Inferior parietal cortex (tissue), 1 donor: ENCODE results near the gene YJU2.

Source experiments
- DNase-seq: peaks from one replicate; pipeline ENCODE4 v3.0.0-alpha.2; 2016; ENCODE audit errors: extremely low spot score

Gene YJU2

GRCh38 chr19:4298810-4299550, 52.1 kb downstream of the YJU2 start:
- DNase-seq, result no peak

- no peak for DNase-seq
Measured at GRCh38 chr19:4300589-4300988, 53.7 kb downstream of the YJU2 start.

- DNase-seq, result no peak
Measured at GRCh38 chr19:4301590-4302242, 54.8 kb downstream of the YJU2 start.

GRCh38 chr19:4302243-4302640, 55.4 kb downstream of the YJU2 start, which contains the start of gene TMIGD2:
Gene TMIGD2, minus strand, starts transcription at chr19:4302389. Its CDS starts 4 bp downstream, at chr19:4302385.
- DNase-seq, result no peak

- DNase-seq, result no peak
Measured at GRCh38 chr19:4303819-4304537, 57.1 kb downstream of the YJU2 start.

- peak; percentile 51 for DNase-seq
Measured at GRCh38 chr19:4304538-4305256, 57.8 kb downstream of the YJU2 start, which contains the start of gene FSD1. Gene FSD1, plus strand, starts transcription at chr19:4304598. Its CDS starts 149 bp downstream, at chr19:4304747.

- DNase-seq, result no peak
Measured at GRCh38 chr19:4305257-4305612, 58.4 kb downstream of the YJU2 start.

GRCh38 chr19:4305659-4306058, 58.8 kb downstream of the YJU2 start:
- no peak for DNase-seq

- peak; percentile 7 for DNase-seq
Measured at GRCh38 chr19:4310247-4311121, 63.6 kb downstream of the YJU2 start.

GRCh38 chr19:4313847-4314490, 67.1 kb downstream of the YJU2 start:
- no peak for DNase-seq

GRCh38 chr19:4316956-4317355, 70.1 kb downstream of the YJU2 start:
- no peak for DNase-seq

GRCh38 chr19:4318460-4318859, 71.6 kb downstream of the YJU2 start:
- DNase-seq, result no peak
